CD4-positive, alpha-beta T cell (primary cell): ENCODE results near the gene CDK6. TPM values are rescaled to one million over a fixed set of nuclear protein-coding genes. Genes with fewer than 3 reads are reported as not detected.

Experiments used
- ATAC-seq: fragments of 200-7000 bp; cut with Tn5 transposase; one replicate; pipeline ENCODE4 v1.10.0; 2022; ENCODE audit warnings: mild to moderate bottlenecking; ENCODE audit not compliant: poor library complexity
- CTCF ChIA-PET: fragments of 350-600 bp; sonication (Branson Sonifier 250); formaldehyde crosslinking; loops from one replicate; lab custom pipeline; 2021; ENCODE audit warnings: antibody characterized with exemption, inconsistent platforms; lab: Charles Lee
- POLR2A ChIA-PET: fragments of 350-600 bp; sonication (Branson Sonifier 250); formaldehyde crosslinking; loops from one replicate; lab custom pipeline; 2021; ENCODE audit warnings: antibody characterized with exemption, inconsistent platforms; lab: Charles Lee
- DNase-seq, 14 experiments: peaks; one replicate each; pipeline ENCODE4 v3.0.0-alpha.2; 2013 to 2020; ENCODE audit warnings: mixed read lengths in 2 of 14
- H3K27ac ChIP-seq, 2 donors: one replicate each; pipeline versions ENCODE4 v1.5.1 to v1.7.0; 2013; ENCODE audit warnings: low read length in 2 of 2, low read depth in 1 of 2, mild to moderate bottlenecking in 1 of 2
- H3K27me3 ChIP-seq, 2 experiments: 1 replicate in 1 of 2; 2 replicates in 1 of 2; pipeline versions ENCODE4 v1.6.1 to v1.7.0; 2013; ENCODE audit warnings: low read length in 2 of 2, control low read depth in 1 of 2, mild to moderate bottlenecking in 1 of 2, moderate library complexity in 1 of 2; ENCODE audit not compliant: insufficient read depth in 2 of 2, control insufficient read depth in 1 of 2
- H3K36me3 ChIP-seq: one replicate; pipeline ENCODE4 v1.6.1; 2013; ENCODE audit warnings: low read length, control low read depth; ENCODE audit not compliant: insufficient read depth
- H3K4me1 ChIP-seq: one replicate; pipeline ENCODE4 v1.6.1; 2013; ENCODE audit warnings: low read length, control low read depth; ENCODE audit not compliant: insufficient read depth
- H3K4me3 ChIP-seq: one replicate; pipeline ENCODE4 v1.5.1; 2013; ENCODE audit warnings: mild to moderate bottlenecking, low read length, moderate library complexity
- H3K9me3 ChIP-seq, 2 experiments: 1 replicate in 1 of 2; 2 replicates in 1 of 2; pipeline versions ENCODE4 v1.6.1 to v1.7.0; 2013; ENCODE audit warnings: low read length in 2 of 2, mild to moderate bottlenecking in 2 of 2, control low read depth in 1 of 2, moderate library complexity in 1 of 2; ENCODE audit not compliant: control insufficient read depth in 1 of 2, insufficient read depth in 1 of 2
- H3K27ac Mint-ChIP-seq: one replicate; pipeline ENCODE4 v1.8.0; 2020; ENCODE audit warnings: mixed read lengths
- H3K27me3 Mint-ChIP-seq: one replicate; pipeline ENCODE4 v1.8.0; 2021; ENCODE audit warnings: mixed read lengths
- H3K36me3 Mint-ChIP-seq: one replicate; pipeline ENCODE4 v1.8.0; 2021; ENCODE audit warnings: low read depth, mixed read lengths
- H3K4me1 Mint-ChIP-seq: one replicate; pipeline ENCODE4 v1.8.0; 2021; ENCODE audit warnings: low read depth, mixed read lengths
- H3K4me3 Mint-ChIP-seq: one replicate; pipeline ENCODE4 v1.8.0; 2020; ENCODE audit warnings: mild to moderate bottlenecking, mixed read lengths
- H3K9me3 Mint-ChIP-seq: one replicate; pipeline ENCODE4 v1.8.0; 2020; ENCODE audit warnings: mixed read lengths
- CTCF ChIP-seq: fragments of 200-600 bp; IDR thresholded peaks from one replicate; pipeline ENCODE4 v1.8.0; 2022; ENCODE audit warnings: antibody characterized with exemption, mild to moderate bottlenecking
- intact Hi-C, 2 experiments: fragments of 100-400 bp; cut with DNase I in 1 of 2; cut with micrococcal nuclease in 1 of 2; formaldehyde crosslinking; loops; one replicate each; pipeline versions ENCODE4 v1.15.1 to v1.9.0; 2023 to 2025; cut with DNase I, micrococcal nuclease
- total RNA-seq, 174 experiments: library from RNA in 2 of 174; stranded (reverse) in 2 of 174; gene quantifications; one replicate each; pipeline ENCODE4 v1.2.3 and lab custom pipeline; 2021 to 2026

Gene CDK6
- total RNA-seq, 2 experiments from 2014 or later = 13.0 to 13.7 TPM

GRCh38 chr7:92826258-92826938 is 10.0 kb downstream of the CDK6 start:
- intact Hi-C loops = loop anchor here in 1 of 2 experiments (10.0 kb wide), 1 partner anchor 112 kb away; no protein-coding TSS in a partner anchor
- Histone ChIP-seq H3K9me3 (no peaks in the 10 kb centered on the region), H3K36me3 (no peaks in the 10 kb centered on the region), H3K27ac (no peak overlapping the region), H3K4me3 (no peak overlapping the region), H3K4me1 (peaks cover 16% of the 10 kb centered on the region), H3K27me3 (no peaks in the 10 kb centered on the region)
- H3K4me1 Mint-ChIP-seq = peaks cover 56% of the 10 kb centered on the region
- no peak for TF ChIP-seq CTCF
- H3K27ac Mint-ChIP-seq = no peak overlapping the region
- no peak for ATAC-seq
- H3K4me3 Mint-ChIP-seq = no peak overlapping the region
- no peak for DNase-seq
- CTCF ChIA-PET = no interaction called here
- no peaks in the 10 kb centered on the region for H3K27me3 Mint-ChIP-seq
- POLR2A ChIA-PET = no interaction called here
- H3K36me3 Mint-ChIP-seq = no peaks in the 10 kb centered on the region
- no peaks in the 10 kb centered on the region for H3K9me3 Mint-ChIP-seq

- Mint-ChIP-seq H3K27ac (no peak overlapping the region), H3K36me3 (peaks cover 2% of the 10 kb centered on the region)
- POLR2A ChIA-PET = no interaction called here
These were observed 11.4 kb downstream of the CDK6 start for GRCh38 chr7:92824901-92825480.

GRCh38 chr7:92824450-92824849 is 11.9 kb downstream of the CDK6 start:
- intact Hi-C loops = loop anchor here in 1 of 2 experiments (10.0 kb wide), 1 partner anchor 110 kb away; no protein-coding TSS in a partner anchor
- H3K9me3 Mint-ChIP-seq = peaks cover 3% of the 10 kb centered on the region
- Histone ChIP-seq H3K27me3 (no peaks in the 10 kb centered on the region), H3K4me1 (peaks cover 5% of the 10 kb centered on the region), H3K9me3 (no peaks in the 10 kb centered on the region), H3K27ac (no peak overlapping the region), H3K36me3 (no peaks in the 10 kb centered on the region), H3K4me3 (no peak overlapping the region)
- TF ChIP-seq CTCF = no peak
- ChIA-PET POLR2A (no interaction called here), CTCF (no interaction called here)
- H3K27me3 Mint-ChIP-seq = no peaks in the 10 kb centered on the region
- peaks cover 37% of the 10 kb centered on the region for H3K4me1 Mint-ChIP-seq
- DNase-seq = no peak
- H3K4me3 Mint-ChIP-seq = no peak overlapping the region
- no peak overlapping the region for H3K27ac Mint-ChIP-seq
- no peak for ATAC-seq
- peaks cover 4% of the 10 kb centered on the region for H3K36me3 Mint-ChIP-seq

More at GRCh38 chr7:92824901-92825480, 11.4 kb downstream of the CDK6 start:
- no peaks in the 10 kb centered on the region for H3K9me3 ChIP-seq
- TF ChIP-seq CTCF = no peak
- H3K9me3 Mint-ChIP-seq = no peaks in the 10 kb centered on the region
- ATAC-seq = no peak
- no peak overlapping the region for H3K4me3 ChIP-seq
- H3K4me1 Mint-ChIP-seq = peaks cover 42% of the 10 kb centered on the region
- DNase-seq = no peak
- H3K36me3 ChIP-seq = no peaks in the 10 kb centered on the region
- H3K4me1 ChIP-seq = peaks cover 5% of the 10 kb centered on the region
- intact Hi-C loops = loop anchor here in 1 of 2 experiments (10.0 kb wide), 1 partner anchor 110 kb away; no protein-coding TSS in a partner anchor
- CTCF ChIA-PET = no interaction called here
- H3K27me3 Mint-ChIP-seq = no peaks in the 10 kb centered on the region
- no peaks in the 10 kb centered on the region for H3K27me3 ChIP-seq
- no peak overlapping the region for H3K4me3 Mint-ChIP-seq
- H3K27ac ChIP-seq = no peak overlapping the region
